Stimulated activated CD4-positive, alpha-beta T cell treated with anti-CD3 and anti-CD28 coated beads, Interleukin-2, amount 100 ng/mL, for 24 hours (primary cell): ENCODE measurements around the gene DGCR8.

Source experiments
- DNase-seq, 2 donors: peaks; one replicate each; pipeline ENCODE4 v3.0.0-alpha.2; 2020

DGCR8 gene

GRCh38 chr22:20068640-20069039 is 11.4 kb upstream of the DGCR8 start:
- no peak for DNase-seq

GRCh38 chr22:20069331-20070042 is 10.6 kb upstream of the DGCR8 start:
- no peak for DNase-seq

- no peak for DNase-seq
These were observed 8.5 kb upstream of the DGCR8 start for GRCh38 chr22:20071524-20071972.

- DNase-seq, result no peak
These were observed 3.3 kb upstream of the DGCR8 start for GRCh38 chr22:20076627-20077172.

GRCh38 chr22:20080445-20080775 is 369 bp downstream of the DGCR8 start:
- peak; percentile 76 to 78 for DNase-seq

- DNase-seq, result peak in 1 of 2 donors; percentile 22
These were observed 974 bp downstream of the DGCR8 start for GRCh38 chr22:20080776-20081654.

GRCh38 chr22:20083157-20083890 is 3.3 kb downstream of the DGCR8 start:
- no peak for DNase-seq

GRCh38 chr22:20083891-20084546 is 4.0 kb downstream of the DGCR8 start:
- no peak for DNase-seq

GRCh38 chr22:20084547-20085413 is 4.7 kb downstream of the DGCR8 start:
- DNase-seq, result peak; percentile 37

- no peak for DNase-seq
These were observed 5.6 kb downstream of the DGCR8 start for GRCh38 chr22:20085651-20086050.

GRCh38 chr22:20086101-20086599 is 6.1 kb downstream of the DGCR8 start:
- no peak for DNase-seq

GRCh38 chr22:20086763-20087162 is 6.7 kb downstream of the DGCR8 start:
- DNase-seq, result no peak

- DNase-seq, result no peak
These were observed 7.5 kb downstream of the DGCR8 start for GRCh38 chr22:20087319-20088262.

- no peak for DNase-seq
These were observed 8.2 kb downstream of the DGCR8 start for GRCh38 chr22:20088263-20088648.

- DNase-seq, result no peak
These were observed 9.4 kb downstream of the DGCR8 start for GRCh38 chr22:20089226-20089976.

GRCh38 chr22:20089977-20090729 is 10.1 kb downstream of the DGCR8 start:
- DNase-seq, result no peak

- no peak for DNase-seq
These were observed 10.7 kb downstream of the DGCR8 start for GRCh38 chr22:20090730-20091240.

GRCh38 chr22:20091690-20092476 is 11.8 kb downstream of the DGCR8 start:
- DNase-seq, result no peak
